Stimulated activated CD8-positive, alpha-beta memory T cell treated with anti-CD3 and anti-CD28 coated beads, Interleukin-12 subunit alpha, Interleukin-12 subunit beta, amount 100 ng/mL, for 24 hours (primary cell): ENCODE results near the gene SNAPC3.
"Not testable (repeated sequence)": the region's sequence is repeated elsewhere in the genome, so short reads cannot be mapped to it uniquely, and the experiment has no call there.

Experiments used
- DNase-seq: peaks from one replicate; pipeline ENCODE4 v3.0.0-alpha.2; 2020; ENCODE audit errors: extremely low read depth

SNAPC3 gene

GRCh38 chr9:15423231-15423985, 732 bp downstream of the SNAPC3 start:
- no peak for DNase-seq

GRCh38 chr9:15426019-15426418, 3.3 kb downstream of the SNAPC3 start:
- DNase-seq: no peak

DNA sequence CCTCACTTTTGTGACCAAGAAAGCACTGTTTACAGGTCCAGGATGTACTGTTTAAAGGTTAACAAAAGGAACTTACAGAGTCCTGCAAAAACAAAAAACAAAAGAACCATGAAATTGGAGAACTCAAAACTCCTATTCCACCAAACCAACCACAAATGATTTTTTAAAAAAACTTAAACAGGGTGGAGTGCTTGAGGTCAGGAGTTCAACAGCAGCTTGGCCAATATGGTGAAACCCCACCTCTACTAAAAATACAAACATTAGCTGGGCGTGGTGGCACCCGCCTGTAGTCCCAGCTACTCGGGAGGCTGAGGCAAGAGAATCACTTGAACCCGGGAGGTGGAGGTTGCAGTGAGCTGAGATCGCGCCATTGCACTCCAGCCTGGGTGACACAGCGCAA, 5.0 kb downstream of the SNAPC3 start:
- DNase-seq: not testable (repeated sequence)

DNA sequence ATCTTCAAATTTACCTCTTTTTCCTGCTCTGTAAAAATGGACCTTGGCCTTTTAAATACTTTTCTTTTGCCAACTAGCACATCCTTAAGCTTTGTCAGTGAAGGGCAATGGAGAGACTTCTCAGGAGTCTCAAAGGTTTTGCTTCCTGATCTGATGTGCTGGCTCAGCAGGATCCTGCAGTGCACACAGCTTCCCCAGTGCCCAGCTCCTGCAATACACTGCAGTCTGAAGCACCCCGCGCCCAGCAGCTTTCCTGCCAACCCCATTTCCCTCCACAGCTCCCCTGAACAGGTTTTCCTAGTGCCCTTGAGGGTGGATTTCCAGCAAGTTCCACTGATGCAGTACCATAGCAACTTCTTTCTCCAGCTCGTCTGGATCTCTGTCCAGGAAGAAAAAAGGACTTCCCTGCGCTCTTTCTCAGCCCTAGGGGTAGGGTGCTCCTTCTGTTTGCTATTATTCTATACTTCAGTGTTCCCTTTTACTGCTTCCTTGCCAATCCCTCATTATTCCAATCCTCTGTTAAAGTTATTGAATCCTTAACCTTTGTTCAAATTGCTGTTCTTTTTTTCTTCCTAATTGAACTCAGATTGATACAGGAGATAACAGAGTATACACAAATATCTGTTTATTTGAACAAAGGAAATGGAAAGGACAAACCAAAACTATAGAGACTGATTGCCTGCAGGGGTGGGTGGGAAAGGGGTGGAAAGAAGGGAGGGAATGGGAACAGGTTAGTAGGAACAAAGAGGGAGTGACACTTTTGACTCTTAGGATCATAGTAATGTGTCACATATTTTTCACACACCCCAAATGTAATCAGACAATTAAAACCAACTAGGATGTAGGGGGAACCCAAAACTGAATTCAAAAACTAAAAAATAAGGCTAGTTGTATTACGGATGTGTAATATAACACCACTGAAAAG, 8.5 kb downstream of the SNAPC3 start:
- no peak for DNase-seq

DNA sequence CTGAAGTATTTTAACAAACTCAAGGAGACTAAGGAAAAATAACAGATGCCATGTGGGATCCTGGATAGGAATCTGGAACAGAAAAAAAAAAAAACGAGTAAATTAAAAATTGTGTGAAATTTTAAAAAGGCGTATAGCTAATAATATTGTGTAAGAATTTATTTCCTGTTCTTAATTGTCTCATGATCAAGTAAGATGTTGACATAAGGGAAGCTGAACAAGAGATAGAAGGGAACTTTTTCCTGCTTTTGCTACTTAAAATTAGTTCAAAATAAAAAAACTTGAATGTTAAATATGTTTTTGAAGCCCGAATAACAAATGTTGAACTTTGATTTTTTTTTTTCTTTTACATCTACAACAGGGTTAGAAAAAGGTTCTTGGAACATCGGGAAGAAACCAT, 10.5 kb downstream of the SNAPC3 start:
- no peak for DNase-seq

DNA sequence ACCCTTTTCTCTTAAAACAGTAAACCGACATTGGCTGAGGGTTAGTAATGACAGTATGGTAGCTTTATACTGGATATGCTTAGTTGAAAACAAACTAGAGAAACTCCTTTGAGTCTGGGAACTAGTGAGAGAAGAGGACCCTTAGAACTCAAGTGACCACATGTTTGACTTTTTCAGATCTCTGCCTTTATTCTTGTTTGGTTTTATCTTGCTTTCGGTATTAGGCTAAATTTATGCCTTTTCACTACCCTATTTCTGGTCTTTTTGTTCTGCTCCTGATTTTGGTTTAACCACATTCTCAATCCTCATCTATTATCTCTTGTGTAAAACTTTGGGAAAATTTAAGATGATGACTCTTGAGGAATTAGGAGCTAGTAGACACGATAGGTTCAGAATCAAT, 11.0 kb downstream of the SNAPC3 start:
- DNase-seq: no peak

DNA sequence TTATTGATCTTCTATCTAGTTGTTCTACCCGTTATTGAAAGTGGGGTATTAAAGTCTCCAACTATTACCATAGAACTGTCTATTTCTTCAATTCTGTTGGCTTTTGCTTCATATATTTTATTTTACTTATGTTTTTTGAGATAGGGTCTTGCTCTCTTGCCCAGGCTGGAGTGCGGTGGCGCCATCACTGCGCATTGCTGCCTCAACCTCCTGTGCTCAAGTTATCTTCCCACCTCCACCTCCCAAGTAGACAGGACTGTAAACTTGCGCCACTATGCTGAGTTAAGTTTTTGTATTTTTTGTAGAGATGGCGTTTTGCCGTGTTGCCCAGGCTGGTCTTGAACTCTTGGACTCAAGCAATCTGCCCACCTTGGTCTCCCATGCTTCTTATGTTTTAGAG, 16.2 kb downstream of the SNAPC3 start:
- no peak for DNase-seq

GRCh38 chr9:15441841-15442240, 19.2 kb downstream of the SNAPC3 start:
- DNase-seq: not testable (repeated sequence)

DNA sequence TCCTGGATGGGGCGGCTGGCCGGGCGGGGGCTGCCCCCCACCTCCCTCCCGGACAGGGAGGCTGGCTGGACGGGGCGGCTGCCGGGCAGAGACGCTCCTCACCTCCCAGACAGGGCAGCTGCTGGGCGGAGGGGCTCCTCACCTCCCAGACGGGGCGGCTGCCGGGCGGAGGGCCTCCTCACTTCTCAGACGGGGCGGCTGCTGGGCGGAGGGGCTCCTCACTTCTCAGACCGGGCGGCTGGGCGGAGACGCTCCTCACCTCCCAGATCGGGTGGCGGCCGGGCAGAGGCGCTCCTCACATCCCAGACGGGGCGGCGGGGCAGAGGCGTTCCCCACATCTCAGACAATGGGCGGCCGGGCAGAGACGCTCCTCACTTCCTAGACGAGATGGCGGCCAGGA, 19.6 kb downstream of the SNAPC3 start:
- DNase-seq: not testable (repeated sequence)

- DNase-seq: no peak
Observed at GRCh38 chr9:15444141-15444540, 21.5 kb downstream of the SNAPC3 start.

DNA sequence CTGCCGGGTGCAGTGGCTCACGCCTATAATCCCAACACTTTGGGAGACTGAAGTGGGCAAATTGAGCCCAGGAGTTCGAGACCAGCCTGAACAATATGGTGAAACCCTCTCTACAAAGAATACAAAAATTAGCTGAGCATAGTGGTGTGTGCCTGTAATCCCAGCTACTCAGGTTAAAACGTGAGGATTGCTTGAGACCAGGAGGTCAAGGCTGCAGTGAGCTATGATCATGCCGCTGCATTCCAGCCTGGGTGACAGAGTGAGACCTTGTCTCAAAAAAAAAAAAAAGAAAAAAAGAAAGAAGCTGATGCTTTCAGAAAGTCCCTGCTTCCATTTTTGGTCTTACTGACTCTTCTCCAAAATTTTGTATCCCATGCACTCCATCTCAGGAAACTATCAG, 31.3 kb downstream of the SNAPC3 start:
- DNase-seq: no peak

DNA sequence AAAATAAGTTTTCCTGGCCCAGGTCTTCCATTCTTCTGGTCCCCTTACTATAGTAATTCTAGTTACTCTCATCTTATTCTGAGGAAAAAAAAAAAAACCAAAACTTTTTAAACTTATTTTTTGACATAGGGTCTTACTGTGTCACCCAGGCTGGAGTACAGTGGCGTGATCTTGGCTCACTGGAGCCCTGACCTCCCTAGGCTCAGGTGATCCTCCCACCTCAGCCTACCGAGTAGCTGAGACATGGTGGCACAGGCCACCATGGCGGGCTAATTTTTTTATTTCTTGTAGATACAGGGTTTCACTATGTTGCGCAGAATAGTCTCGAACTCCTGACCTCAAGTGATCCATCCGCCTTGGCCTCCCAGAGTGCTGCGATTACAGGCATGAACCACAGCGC, 38.4 kb downstream of the SNAPC3 start:
- no peak for DNase-seq

GRCh38 chr9:15461601-15462000, 38.9 kb downstream of the SNAPC3 start:
- DNase-seq: no peak

GRCh38 chr9:15468145-15468544, 45.5 kb downstream of the SNAPC3 start:
- DNase-seq: no peak

GRCh38 chr9:15469406-15469805, 46.7 kb downstream of the SNAPC3 start:
- DNase-seq: no peak

DNA sequence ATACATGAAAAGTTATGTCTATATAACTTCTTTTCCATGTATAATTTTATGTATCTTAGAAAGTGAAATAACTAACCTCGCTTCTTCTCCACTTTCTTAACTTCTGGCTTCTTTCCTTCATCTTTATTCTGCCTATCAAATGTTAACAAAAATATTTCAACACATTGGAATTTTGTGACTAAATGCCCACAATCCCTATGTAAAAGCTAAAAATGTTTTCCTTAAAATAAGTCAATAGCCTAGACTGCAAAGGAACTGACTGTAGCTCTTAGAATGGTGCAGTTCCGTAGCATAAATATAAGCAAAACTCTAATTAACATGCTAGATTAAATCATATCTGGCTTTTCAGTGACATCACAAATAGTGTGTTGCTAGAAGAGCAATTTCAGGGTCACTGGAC, 47.2 kb downstream of the SNAPC3 start:
- no peak for DNase-seq

- no peak for DNase-seq
Observed at GRCh38 chr9:15475923-15476536, 53.4 kb downstream of the SNAPC3 start.

DNA sequence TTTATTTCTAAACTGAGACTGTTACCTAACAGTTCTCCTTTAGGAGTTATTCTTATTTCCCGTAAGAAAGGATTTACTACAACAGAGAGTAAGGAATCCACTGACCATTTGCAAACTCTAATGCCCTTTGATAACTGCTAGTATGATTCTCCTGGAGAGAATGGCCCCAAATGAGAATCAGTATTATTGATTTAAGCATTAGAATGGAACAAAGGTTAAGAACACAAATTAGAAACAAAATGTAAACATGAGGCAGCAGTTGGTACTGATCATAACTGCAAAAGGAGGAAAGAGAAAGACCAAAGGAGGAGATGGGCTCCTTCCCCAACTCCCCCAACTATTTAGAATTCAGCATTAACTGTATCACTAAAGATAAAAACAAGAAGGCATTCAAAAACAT, 57.4 kb downstream of the SNAPC3 start:
- DNase-seq: no peak

- DNase-seq: no peak
Observed at GRCh38 chr9:15482146-15482545, 59.5 kb downstream of the SNAPC3 start.

DNA sequence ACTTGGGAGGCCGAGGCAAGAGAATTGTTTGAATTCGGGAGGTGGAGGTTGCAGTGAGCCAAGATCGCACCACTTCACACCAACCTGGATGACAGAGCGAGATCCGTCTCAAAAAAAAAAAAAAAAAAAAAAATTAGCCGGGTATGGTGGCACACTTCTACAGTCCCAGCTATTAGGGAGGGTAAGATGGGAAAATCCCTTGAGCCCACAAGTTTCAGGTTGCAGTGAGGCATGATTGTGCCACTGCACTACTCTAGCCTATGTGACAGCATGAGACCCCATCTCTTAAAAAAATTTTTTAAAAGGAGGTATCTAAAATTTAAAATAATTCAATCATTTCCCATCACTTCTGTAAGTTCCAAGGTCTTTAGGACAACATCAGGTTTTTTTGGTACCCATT, 62.1 kb downstream of the SNAPC3 start:
- DNase-seq: no peak

- no peak for DNase-seq
Observed at GRCh38 chr9:15485836-15486666, 63.4 kb downstream of the SNAPC3 start.

DNA sequence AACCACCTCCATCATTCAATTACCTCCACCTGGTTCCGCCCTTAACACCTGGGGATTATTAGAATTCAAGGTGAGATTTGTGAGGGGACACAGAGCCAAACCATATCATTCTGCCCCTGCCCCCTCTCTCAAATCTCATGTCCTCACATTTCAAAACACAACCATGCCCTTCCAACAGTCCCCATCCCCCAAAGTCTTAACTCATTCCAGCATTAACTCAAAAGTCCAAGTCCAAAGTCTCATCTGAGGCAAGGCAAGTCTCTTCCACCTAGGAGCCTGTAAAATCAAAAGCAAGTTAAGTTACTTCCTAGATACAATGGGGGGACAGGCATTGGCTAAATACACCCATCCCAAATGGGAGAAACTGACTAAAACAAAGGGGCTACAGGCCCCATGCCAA, 69.3 kb downstream of the SNAPC3 start:
- no peak for DNase-seq
